CD4-positive, alpha-beta T cell treated with Interferon alpha-2 for 1 hour (primary cell): ENCODE data around the gene AGTPBP1.
"Not testable (repeated sequence)": the region's sequence is repeated elsewhere in the genome, so short reads cannot be mapped to it uniquely, and the experiment has no call there.

Experiments used
- DNase-seq, 2 donors: peaks; one replicate each; pipeline ENCODE4 v3.0.0-alpha.2; 2020 to 2022

Gene AGTPBP1, protein sequence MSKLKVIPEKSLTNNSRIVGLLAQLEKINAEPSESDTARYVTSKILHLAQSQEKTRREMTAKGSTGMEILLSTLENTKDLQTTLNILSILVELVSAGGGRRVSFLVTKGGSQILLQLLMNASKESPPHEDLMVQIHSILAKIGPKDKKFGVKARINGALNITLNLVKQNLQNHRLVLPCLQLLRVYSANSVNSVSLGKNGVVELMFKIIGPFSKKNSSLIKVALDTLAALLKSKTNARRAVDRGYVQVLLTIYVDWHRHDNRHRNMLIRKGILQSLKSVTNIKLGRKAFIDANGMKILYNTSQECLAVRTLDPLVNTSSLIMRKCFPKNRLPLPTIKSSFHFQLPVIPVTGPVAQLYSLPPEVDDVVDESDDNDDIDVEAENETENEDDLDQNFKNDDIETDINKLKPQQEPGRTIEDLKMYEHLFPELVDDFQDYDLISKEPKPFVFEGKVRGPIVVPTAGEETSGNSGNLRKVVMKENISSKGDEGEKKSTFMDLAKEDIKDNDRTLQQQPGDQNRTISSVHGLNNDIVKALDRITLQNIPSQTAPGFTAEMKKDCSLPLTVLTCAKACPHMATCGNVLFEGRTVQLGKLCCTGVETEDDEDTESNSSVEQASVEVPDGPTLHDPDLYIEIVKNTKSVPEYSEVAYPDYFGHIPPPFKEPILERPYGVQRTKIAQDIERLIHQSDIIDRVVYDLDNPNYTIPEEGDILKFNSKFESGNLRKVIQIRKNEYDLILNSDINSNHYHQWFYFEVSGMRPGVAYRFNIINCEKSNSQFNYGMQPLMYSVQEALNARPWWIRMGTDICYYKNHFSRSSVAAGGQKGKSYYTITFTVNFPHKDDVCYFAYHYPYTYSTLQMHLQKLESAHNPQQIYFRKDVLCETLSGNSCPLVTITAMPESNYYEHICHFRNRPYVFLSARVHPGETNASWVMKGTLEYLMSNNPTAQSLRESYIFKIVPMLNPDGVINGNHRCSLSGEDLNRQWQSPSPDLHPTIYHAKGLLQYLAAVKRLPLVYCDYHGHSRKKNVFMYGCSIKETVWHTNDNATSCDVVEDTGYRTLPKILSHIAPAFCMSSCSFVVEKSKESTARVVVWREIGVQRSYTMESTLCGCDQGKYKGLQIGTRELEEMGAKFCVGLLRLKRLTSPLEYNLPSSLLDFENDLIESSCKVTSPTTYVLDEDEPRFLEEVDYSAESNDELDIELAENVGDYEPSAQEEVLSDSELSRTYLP

DNA sequence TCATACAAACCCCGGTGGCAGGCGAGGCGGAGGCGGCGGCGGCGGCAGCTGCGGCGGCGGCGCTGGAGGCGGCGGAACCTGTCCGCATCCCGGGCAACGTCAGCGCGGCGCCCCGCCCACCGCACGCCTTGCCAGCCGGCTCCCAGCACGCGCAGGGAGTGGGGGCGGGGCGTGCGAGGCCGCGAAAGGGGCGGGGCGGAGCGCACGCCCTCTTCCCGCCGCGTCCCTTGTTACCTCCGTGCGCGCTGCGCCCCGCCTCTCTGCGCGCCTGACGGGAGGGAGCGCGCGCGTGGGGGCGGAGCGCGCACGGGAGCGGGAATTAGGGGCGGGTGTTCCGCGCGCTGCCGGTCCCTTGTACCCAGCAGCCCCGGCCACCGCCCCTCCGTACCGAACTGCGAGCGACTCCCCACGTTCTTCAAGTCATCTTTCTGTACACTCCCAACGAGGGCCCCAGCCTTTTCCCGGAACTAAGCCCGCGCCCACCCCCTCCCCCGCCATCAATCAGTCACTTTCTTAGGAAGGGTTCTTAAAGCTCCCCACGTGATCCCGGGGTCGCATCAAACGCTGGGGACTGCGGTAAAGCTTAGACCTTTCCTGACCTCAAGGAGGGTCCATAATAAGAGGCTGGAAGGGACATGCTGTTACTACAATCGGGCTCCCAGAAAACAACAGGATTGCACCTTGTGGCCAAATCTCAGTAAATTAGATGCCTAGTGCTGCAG lies at the start of gene AGTPBP1:
Gene AGTPBP1 (minus strand): TSS at position 80 of the 722 bp plus-strand sequence. CDS start 29,421 bp downstream, outside the sequence.
- DNase-seq: peak; percentile 96 to 98

DNA sequence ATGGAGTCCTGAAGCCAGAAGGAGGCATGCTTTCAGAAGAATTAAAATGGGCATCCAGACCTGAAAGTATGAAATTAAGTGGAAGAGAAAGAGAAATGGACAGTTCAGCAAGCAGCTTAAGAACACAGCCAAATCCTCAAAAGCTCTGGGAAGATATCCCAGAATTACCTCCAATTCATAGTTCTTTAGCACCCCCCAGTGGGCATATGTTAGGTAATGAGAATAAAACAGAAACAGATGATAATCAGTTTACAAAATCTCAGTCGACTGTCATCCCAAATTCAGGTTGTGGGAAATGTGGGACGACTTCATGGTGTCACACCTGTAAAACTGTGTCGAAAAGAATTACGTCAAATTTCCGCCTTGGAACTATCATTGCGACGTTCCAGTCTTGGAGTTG lies 44.4 kb upstream of the AGTPBP1 start:
- not testable (repeated sequence) for DNase-seq

GRCh38 chr9:85773844-85774243 lies 32.1 kb upstream of the AGTPBP1 start:
- not testable (repeated sequence) for DNase-seq

DNA sequence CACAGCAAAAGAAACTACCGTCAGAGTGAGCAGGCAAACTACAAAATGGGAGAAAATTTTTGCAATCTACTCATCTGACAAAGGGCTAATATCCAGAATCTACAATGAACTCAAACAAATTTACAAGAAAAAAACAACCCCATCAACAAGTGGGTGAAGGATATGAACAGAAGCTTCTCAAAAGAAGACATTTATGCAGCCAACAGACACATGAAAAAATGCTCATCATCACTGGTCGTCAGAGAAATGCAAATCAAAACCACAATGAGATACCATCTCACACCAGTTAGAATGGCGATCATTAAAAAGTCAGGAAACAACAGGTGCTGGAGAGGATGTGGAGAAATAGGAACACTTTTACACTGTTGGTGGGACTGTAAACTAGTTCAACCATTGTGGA lies 20.0 kb upstream of the AGTPBP1 start:
- DNase-seq: not testable (repeated sequence)

- DNase-seq: not testable (repeated sequence)
These were observed 16.0 kb upstream of the AGTPBP1 start for GRCh38 chr9:85757716-85758115.

DNA sequence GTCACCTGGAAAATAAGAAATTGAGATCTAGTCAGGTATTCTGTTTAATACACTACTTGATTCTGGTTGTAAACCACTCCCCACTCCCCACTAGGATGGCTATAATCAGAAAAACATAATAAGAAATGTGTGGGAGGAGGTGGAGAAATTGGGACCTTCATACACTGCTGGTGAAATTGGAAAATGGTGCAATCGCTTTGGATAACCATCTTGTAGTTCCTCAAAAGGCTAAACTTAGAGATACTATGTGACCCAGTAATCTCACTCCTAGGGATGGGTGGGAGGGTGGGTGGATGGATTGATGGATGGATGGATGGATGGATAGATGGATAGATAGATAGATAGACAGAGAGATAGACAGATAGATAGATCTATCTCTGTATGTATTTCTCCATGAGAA lies 14.5 kb upstream of the AGTPBP1 start:
- DNase-seq: not testable (repeated sequence)

DNA sequence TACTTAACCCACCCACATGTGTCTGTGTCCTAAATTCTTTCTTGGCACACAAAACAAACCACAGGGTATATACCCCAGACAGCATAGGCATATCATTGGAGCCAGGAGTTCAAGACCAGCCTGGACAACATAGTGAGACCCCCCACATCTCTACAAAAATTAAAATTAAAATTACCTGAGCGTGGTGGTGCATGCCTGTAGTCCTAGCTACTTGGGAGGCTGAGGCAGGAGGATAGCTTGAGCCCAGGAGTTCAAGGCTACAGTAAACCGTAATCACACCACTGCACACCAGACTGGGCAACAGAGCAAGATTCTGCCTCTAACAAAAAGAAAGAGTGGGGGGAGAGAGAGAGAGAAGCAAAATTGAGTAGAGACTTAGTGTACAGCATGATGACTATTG lies 4.6 kb upstream of the AGTPBP1 start:
- no peak for DNase-seq

- no peak for DNase-seq
These were observed 3.4 kb upstream of the AGTPBP1 start for GRCh38 chr9:85745203-85745602.

DNA sequence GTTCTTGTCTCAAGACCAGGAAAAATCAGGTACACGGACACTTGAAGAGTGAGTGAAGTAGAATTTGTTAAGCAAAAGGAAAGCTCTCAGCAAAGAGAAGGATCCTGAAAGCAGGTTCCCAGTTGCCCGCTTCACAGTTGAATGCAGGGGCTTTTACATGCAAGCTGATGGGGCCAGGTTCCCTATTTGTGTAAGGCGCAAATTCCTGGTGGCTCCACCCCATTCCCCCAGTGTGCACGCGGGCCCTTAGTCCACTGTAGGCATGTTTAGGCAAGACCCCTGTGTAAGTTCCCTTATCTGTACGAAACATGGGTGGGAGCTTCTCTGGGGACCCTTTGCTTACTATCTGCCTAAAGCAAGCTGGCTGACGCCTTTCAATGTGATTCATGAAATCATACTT lies 2.7 kb upstream of the AGTPBP1 start:
- DNase-seq: no peak

DNA sequence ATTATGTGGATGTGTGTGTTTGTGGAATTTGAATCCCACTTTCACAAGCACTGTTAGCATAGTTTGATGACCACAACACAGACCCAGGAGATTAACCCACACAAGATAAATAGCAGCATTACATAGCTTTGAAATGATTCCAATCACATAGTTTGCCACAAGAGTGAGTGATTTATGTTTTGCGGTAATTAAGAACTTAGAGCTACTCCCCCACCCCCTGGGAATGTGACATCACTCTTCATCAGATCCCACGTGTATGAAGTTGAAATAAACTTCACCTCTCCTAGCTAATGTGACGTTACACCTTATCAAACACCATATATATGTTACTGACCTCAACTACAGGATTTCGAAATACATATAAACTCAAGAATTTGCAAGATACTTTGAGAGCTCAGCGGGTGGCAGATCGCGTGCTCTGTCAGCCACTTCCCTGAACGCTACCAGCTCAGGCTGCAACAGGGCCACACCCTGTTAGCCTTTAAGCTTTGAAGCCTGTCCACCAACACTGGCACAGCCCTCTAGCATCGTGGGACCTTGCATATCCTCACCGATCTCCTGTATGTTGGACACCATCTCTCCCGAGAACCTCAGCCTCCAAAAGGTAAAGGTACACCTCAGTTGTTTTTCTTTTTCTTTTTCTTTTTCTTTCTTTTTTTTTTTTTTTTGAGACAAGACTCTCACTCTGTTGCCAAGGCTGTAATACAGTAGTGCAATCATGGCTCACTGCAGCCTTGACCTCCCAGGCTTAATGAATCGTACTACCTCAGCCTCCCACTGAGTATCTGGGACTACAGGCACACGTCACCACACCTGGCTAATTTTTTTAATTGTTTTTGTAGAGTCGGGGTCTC lies 1.7 kb upstream of the AGTPBP1 start:
- DNase-seq: peak; percentile 30 to 52

- no peak for DNase-seq
These were observed 813 bp upstream of the AGTPBP1 start for GRCh38 chr9:85742597-85742936.

- peak; percentile 72 to 77 for DNase-seq
These were observed 469 bp downstream of the AGTPBP1 start for GRCh38 chr9:85741095-85741874.

GRCh38 chr9:85740787-85741094 lies 1.0 kb downstream of the AGTPBP1 start:
- no peak for DNase-seq

DNA sequence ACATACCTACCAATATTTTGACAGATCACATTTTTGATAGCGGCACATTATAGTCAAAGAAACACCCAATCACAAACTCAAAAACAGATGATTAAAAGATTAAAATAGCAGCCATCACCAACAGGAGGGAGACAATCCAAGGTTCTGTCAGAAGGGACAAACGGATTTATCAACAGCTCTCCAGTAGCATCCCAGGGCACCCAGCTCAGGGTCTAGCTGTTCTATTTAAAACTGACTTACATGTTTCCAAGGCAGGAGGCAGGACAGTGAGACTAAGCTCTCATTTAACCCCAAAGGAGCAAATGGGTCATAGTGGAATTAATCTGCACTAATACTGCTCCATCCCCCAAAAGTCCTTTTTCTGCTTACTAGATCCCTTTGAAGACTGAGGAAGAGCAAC lies 3.2 kb downstream of the AGTPBP1 start:
- no peak for DNase-seq

DNA sequence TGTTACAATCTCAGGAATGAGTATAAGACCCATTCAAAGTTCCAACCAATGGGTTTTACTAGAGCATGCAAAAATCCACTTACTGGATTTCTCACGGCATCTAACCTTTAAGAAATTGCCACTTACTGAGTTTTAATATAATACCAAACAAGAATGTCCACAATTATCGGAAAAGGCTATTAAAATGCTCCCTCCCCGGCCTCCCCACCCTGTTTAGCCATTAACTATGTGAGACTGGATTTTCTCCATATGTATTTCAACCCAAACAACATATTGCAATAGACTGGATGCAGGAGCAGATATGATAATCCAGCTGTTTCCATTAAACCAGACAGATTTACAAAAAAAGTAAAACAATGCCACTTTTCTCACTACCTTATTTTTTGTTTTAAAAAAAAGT lies 4.1 kb downstream of the AGTPBP1 start:
- no peak for DNase-seq

GRCh38 chr9:85730916-85731630 lies 10.7 kb downstream of the AGTPBP1 start:
- no peak for DNase-seq

GRCh38 chr9:85729882-85730281 lies 11.9 kb downstream of the AGTPBP1 start:
- DNase-seq: no peak

DNA sequence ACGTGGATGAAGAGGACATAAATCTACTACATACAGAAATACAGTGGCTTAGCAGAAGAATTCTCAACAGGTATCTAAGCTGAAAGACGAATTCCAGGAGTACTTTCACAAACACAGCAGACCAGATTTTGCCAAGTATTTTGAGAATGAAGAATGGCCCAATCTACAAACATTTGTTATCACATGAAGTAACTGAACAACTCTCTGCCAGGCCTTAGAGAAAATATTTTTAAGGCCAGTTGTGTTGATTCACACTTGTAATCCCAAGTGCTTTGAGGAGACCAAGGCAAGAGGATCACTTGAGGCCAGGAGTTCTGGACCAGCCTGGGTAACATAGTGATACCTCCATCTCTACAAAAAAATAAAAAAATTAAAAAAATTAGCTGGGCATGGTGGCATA lies 14.3 kb downstream of the AGTPBP1 start:
- DNase-seq: no peak

- no peak for DNase-seq
These were observed 15.0 kb downstream of the AGTPBP1 start for GRCh38 chr9:85726737-85727136.

DNA sequence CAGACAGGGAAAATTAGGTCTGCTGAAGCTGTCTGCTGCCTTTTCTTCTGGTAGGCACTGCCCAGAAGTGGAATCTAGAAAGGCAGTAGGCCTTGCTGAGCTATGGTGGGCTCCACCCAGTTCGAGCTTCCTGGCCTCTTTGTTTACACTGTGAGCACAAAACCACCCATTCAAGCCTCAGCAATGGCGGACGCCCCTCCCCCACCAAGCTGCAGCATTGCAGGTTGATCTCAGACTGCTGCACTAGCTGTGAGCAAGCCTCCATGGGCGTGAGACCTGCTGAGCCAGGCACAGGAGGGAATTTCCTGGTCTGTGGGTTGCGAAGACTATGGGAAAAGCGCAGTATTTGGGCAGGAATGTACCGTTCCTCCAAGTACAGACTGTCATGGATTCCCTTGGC lies 18.5 kb downstream of the AGTPBP1 start:
- peak; percentile 36 to 68 for DNase-seq
